ENCODE results near the gene COLEC12. TPM values are rescaled to one million over a fixed set of nuclear protein-coding genes. Genes with fewer than 3 reads are reported as not detected.

The COLEC12 gene
- total and polyA plus RNA-seq, 3 donors from 2014 or later: 4.5 to 10.4 (median 8.1) TPM

DNA sequence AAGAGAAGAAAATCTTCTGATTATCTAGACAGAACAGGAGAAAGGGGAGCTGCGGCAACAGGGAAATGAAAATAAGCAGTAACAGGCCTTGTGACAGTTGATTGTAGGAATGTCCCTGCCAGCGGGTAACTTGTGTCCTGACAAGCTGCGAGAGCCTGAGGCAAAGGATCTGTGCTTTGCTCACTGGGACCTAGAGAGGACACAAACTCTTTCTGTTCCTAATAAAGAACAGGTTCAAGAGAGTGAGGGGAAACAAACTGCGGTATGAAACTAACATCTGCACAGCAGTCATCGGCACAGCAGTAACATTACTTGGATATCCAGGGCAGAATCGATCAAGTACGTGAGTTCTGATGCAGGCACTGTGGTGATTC lies 128.9 kb downstream of the COLEC12 start:
- 84 to 87% methylated on average over 7 of the region's 7 CpGs for WGBS, 2 donors
- intact Hi-C loops (cut with DNase I; ENCODE audit: low total_unique reads): no loop called here
- H3K4me1 ChIP-seq: no peaks in the 10 kb centered on the region
- H3K9me3 ChIP-seq: no peaks in the 10 kb centered on the region
- no peaks in the 10 kb centered on the region for H3K27me3 ChIP-seq
- no peak overlapping the region for H3K4me3 ChIP-seq
- H3K27ac ChIP-seq: no peak overlapping the region
- TF ChIP-seq, protein P1, sequence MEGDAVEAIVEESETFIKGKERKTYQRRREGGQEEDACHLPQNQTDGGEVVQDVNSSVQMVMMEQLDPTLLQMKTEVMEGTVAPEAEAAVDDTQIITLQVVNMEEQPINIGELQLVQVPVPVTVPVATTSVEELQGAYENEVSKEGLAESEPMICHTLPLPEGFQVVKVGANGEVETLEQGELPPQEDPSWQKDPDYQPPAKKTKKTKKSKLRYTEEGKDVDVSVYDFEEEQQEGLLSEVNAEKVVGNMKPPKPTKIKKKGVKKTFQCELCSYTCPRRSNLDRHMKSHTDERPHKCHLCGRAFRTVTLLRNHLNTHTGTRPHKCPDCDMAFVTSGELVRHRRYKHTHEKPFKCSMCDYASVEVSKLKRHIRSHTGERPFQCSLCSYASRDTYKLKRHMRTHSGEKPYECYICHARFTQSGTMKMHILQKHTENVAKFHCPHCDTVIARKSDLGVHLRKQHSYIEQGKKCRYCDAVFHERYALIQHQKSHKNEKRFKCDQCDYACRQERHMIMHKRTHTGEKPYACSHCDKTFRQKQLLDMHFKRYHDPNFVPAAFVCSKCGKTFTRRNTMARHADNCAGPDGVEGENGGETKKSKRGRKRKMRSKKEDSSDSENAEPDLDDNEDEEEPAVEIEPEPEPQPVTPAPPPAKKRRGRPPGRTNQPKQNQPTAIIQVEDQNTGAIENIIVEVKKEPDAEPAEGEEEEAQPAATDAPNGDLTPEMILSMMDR (IDR thresholded peaks at IDR 0.05): no peak
- TF ChIP-seq POLR2A (IDR thresholded peaks at IDR 0.05): no peak
- no peak for DNase-seq
- H3K36me3 ChIP-seq (ENCODE audit: low read depth, missing control alignments): no peaks in the 10 kb centered on the region

DNA sequence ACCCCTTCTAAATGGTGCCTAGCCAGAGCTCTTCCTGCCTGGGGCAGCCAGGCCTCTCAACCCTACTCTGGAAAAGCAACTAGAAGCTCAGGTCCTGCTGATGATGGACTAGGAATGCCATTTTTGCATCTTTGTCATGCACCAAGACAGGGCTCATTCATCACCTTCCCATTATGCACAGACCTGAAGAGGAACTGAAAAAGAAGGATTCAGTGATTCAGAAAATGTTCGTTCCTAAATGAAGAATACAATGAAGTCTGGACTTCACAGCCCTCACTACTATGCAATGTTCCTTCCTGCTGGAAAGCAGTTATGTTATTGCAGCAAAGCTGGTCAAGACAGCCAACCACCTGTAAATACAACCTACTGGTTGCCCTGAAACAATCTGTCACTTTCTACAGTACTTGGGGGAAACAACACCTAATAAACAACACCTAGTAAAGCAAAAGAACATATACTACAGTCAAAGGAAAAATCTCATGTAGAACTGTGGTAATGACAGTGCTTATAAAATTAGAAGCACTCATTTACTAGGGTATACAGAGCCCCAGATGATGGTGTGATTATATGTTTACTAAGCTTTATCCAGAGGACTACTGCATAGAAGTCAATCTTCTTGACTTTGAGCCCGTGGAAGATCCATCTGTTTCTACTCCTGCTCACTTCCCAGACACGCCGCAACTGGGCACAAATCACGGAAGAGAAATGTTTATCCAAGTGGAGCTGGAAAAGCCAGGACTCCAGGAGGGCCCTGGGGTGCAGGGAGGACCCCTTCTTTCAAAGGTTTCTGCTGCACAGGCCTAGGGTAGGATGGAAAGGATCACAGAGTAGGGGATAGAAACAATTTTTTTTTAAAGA lies 129.5 kb downstream of the COLEC12 start:
- Histone ChIP-seq H3K9me3 (no peaks in the 10 kb centered on the region), H3K27me3 (no peaks in the 10 kb centered on the region), H3K36me3 (ENCODE audit: low read depth, missing control alignments) (no peaks in the 10 kb centered on the region), H3K4me3 (no peak overlapping the region), H3K27ac (no peak overlapping the region), H3K4me1 (no peaks in the 10 kb centered on the region)
- intact Hi-C loops (cut with DNase I; ENCODE audit: low total_unique reads): no loop called here
- 74 to 85% methylated on average over 5 of the region's 5 CpGs for WGBS, 2 donors
- no peak for DNase-seq
- TF ChIP-seq, protein P1 (IDR thresholded peaks at IDR 0.05): no peak
- no peak for TF ChIP-seq POLR2A (IDR thresholded peaks at IDR 0.05)

DNA sequence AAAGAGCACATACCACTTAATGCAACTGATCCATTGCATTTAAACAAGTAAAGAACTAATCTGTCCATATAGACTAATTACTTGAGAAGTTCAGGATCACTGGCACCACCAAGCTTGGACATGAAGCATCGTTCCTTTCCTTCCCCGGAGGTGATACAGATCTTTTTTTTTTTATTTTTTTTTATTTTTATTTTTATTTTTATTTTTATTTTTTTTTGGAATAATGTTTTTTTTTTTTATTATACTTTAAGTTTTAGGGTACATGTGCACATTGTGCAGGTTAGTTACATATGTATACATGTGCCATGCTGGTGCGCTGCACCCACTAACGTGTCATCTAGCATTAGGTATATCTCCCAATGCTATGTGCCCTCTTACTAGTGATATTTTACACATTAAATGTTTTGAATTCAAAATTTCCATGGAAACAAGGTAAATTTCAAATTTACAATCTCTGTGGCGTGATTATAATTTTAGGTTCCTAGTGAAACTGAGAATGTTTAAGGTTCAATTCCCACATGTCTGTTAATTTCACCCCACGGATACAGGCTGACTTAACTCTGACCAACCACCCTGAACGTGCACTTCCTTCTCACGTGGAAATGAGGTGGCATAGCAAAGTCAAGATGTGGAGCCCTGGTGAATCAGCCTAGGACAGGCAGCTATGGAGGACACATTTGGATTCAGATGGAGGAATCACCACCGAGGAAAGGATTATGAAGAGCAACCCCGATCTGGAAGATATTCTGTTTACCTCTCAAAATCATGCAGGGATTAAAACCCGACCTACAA lies 131.1 kb downstream of the COLEC12 start:
- no peaks in the 10 kb centered on the region for H3K9me3 ChIP-seq
- no peak for DNase-seq
- H3K4me1 ChIP-seq: no peaks in the 10 kb centered on the region
- H3K27me3 ChIP-seq: no peaks in the 10 kb centered on the region
- no peaks in the 10 kb centered on the region for H3K36me3 ChIP-seq (ENCODE audit: low read depth, missing control alignments)
- TF ChIP-seq POLR2A (IDR thresholded peaks at IDR 0.05): no peak
- TF ChIP-seq, protein P1 (IDR thresholded peaks at IDR 0.05): no peak
- H3K27ac ChIP-seq: no peak overlapping the region
- intact Hi-C loops (cut with DNase I; ENCODE audit: low total_unique reads): loop anchor here (10.0 kb wide), 1 partner anchor 55 kb away; no protein-coding TSS in a partner anchor
- 81 to 84% methylated on average over 11 of the region's 11 CpGs for WGBS, 2 donors
- H3K4me3 ChIP-seq: no peak overlapping the region

DNA sequence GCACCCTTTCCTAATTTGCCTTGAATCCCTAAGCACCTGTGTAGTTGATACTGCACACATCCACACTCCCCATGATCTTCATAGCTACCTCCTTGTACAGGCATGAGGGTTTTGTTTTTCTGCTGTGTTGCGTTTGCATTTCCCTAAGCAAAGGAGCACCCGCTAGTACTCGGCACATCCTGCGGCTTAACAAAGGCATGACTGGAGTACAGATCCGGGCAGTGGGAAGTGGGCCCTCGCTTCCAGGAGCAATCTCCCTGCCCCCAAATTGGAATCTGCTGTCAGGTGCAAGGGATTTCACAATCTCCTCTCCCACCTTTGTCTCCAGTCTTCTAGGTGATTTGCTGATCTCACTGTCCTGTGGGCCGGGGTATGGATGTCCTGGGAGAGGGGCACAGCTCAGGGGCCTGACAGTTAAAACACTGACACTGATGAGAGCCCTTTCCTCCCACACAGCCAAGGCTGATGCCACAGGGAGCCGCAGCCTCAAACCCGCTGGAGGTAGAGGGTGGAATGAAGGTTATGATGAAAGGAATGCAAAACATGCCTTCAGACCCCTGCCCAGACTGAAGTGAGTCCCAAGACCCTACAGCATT lies 133.9 kb downstream of the COLEC12 start:
- no peak for TF ChIP-seq POLR2A (IDR thresholded peaks at IDR 0.05)
- TF ChIP-seq, protein P1 (IDR thresholded peaks at IDR 0.05): no peak
- no peak for DNase-seq
- H3K27me3 ChIP-seq: no peaks in the 10 kb centered on the region
- WGBS, 2 donors: 86 to 87% methylated on average over 8 to 9 of the region's 9 CpGs
- H3K9me3 ChIP-seq: no peaks in the 10 kb centered on the region
- peaks cover 5% of the 10 kb centered on the region for H3K4me1 ChIP-seq
- H3K27ac ChIP-seq: no peak overlapping the region
- no peak overlapping the region for H3K4me3 ChIP-seq
- intact Hi-C loops (cut with DNase I; ENCODE audit: low total_unique reads): loop anchor here (10.0 kb wide), 1 partner anchor 58 kb away; no protein-coding TSS in a partner anchor
- H3K36me3 ChIP-seq (ENCODE audit: low read depth, missing control alignments): no peaks in the 10 kb centered on the region

Measured in testis (tissue), 3 donors.